Measurements from ENCODE around the gene CACNA2D1. TPM values are rescaled to one million over a fixed set of nuclear protein-coding genes. Genes with fewer than 3 reads are reported as not detected.

CACNA2D1 gene
- total RNA-seq, 2 donors from 2014 or later, result 5.4 to 32.0 TPM

GRCh38 chr7:82057476-82057875 is 386.1 kb downstream of the CACNA2D1 start:
- 42 to 70% methylated on average over 1 of the region's 1 CpG for whole genome bisulfite sequencing, 2 donors
- TF ChIP-seq POLR2A (IDR thresholded peaks at IDR 0.05), result no peak
- no peak for TF ChIP-seq CTCF (IDR thresholded peaks at IDR 0.05)
- ATAC-seq (no peak), DNase-seq (no peak)
- Histone ChIP-seq H3K27me3 (no peaks in the 10 kb centered on the region), H3K9me3 (no peaks in the 10 kb centered on the region), H3K4me1 (no peaks in the 10 kb centered on the region), H3K36me3 (replicated peaks in 1 of 2; ENCODE audit: insufficient read depth in 1 of 2, low read depth in 2 of 2) (no peaks in the 10 kb centered on the region), H3K27ac (no peak overlapping the region), H3K4me3 (no peak overlapping the region)
- intact Hi-C loops (cut with DNase I), result no loop called here

GRCh38 chr7:82056282-82056681 is 387.3 kb downstream of the CACNA2D1 start:
- WGBS, 2 donors, result 70 to 75% methylated on average over 2 of the region's 2 CpGs
- Histone ChIP-seq H3K4me1 (no peaks in the 10 kb centered on the region), H3K27me3 (no peaks in the 10 kb centered on the region), H3K36me3 (replicated peaks in 1 of 2; ENCODE audit: insufficient read depth in 1 of 2, low read depth in 2 of 2) (no peaks in the 10 kb centered on the region), H3K4me3 (no peak overlapping the region), H3K27ac (no peak overlapping the region), H3K9me3 (no peaks in the 10 kb centered on the region)
- DNase-seq, result no peak
- TF ChIP-seq CTCF (IDR thresholded peaks at IDR 0.05) (no peak), POLR2A (IDR thresholded peaks at IDR 0.05) (no peak)
- ATAC-seq, result no peak
- intact Hi-C loops (cut with DNase I), result no loop called here

- ATAC-seq, result no peak
- Histone ChIP-seq H3K9me3 (no peaks in the 10 kb centered on the region), H3K36me3 (replicated peaks in 1 of 2; ENCODE audit: insufficient read depth in 1 of 2, low read depth in 2 of 2) (no peaks in the 10 kb centered on the region), H3K4me3 (no peak overlapping the region), H3K27me3 (no peaks in the 10 kb centered on the region), H3K4me1 (no peaks in the 10 kb centered on the region), H3K27ac (no peak overlapping the region)
- TF ChIP-seq POLR2A (IDR thresholded peaks at IDR 0.05) (no peak), CTCF (IDR thresholded peaks at IDR 0.05) (no peak)
- WGBS, 2 donors, result 63 to 74% methylated on average over 1 of the region's 1 CpG
- no peak for DNase-seq
- intact Hi-C loops (cut with DNase I), result no loop called here
These were observed 389.0 kb downstream of the CACNA2D1 start for GRCh38 chr7:82054544-82054943.

- ATAC-seq, result no peak
- H3K36me3 ChIP-seq (replicated peaks in 1 of 2; ENCODE audit: insufficient read depth in 1 of 2, low read depth in 2 of 2), result no peaks in the 10 kb centered on the region
- DNase-seq, result no peak
- WGBS, 2 donors, result 70 to 76% methylated on average over 3 of the region's 3 CpGs
- H3K27ac ChIP-seq, result no peak overlapping the region
- H3K27me3 ChIP-seq, result no peaks in the 10 kb centered on the region
- intact Hi-C loops (cut with DNase I), result no loop called here
- H3K9me3 ChIP-seq, result no peaks in the 10 kb centered on the region
- H3K4me3 ChIP-seq, result no peak overlapping the region
- H3K4me1 ChIP-seq, result no peaks in the 10 kb centered on the region
- no peak for TF ChIP-seq CTCF (IDR thresholded peaks at IDR 0.05)
- no peak for TF ChIP-seq POLR2A (IDR thresholded peaks at IDR 0.05)
These were observed 390.0 kb downstream of the CACNA2D1 start for GRCh38 chr7:82053453-82054032.

- ATAC-seq (no peak), DNase-seq (no peak)
- TF ChIP-seq CTCF (IDR thresholded peaks at IDR 0.05), result no peak
- no peak for TF ChIP-seq POLR2A (IDR thresholded peaks at IDR 0.05)
- intact Hi-C loops (cut with DNase I), result no loop called here
- H3K4me1 ChIP-seq, result no peaks in the 10 kb centered on the region
- H3K36me3 ChIP-seq (replicated peaks in 1 of 2; ENCODE audit: insufficient read depth in 1 of 2, low read depth in 2 of 2), result no peaks in the 10 kb centered on the region
- 41 to 43% methylated on average over 2 of the region's 2 CpGs for WGBS, 2 donors
- no peak overlapping the region for H3K4me3 ChIP-seq
- H3K9me3 ChIP-seq, result no peaks in the 10 kb centered on the region
- H3K27me3 ChIP-seq, result no peaks in the 10 kb centered on the region
- no peak overlapping the region for H3K27ac ChIP-seq
These were observed 392.0 kb downstream of the CACNA2D1 start for GRCh38 chr7:82051601-82052000.
